Uterus (tissue), 2 donors: Measurements from ENCODE around the gene LCE4A.

Experiments
- CTCF ChIP-seq, 4 experiments: fragments of 200-600 bp in 2 of 4; fragments of 450-650 bp in 2 of 4; sonication (generic) in 2 of 4; IDR thresholded peaks; one replicate each; pipeline ENCODE4 v1.5.1; 2016 to 2019; ENCODE audit warnings: antibody characterized with exemption in 4 of 4, mild to moderate bottlenecking in 2 of 4, moderate library complexity in 1 of 4
- POLR2A ChIP-seq, 2 donors: fragments of 450-650 bp; IDR thresholded peaks; one replicate each; pipeline ENCODE4 v1.6.1; 2016; ENCODE audit warnings: antibody characterized with exemption in 2 of 2, mild to moderate bottlenecking in 1 of 2, moderate library complexity in 1 of 2

GRCh38 chr1:152757747-152758146, 49.8 kb downstream of the LCE4A start, which contains the start of gene KPRP:
- TF ChIP-seq POLR2A (IDR thresholded peaks at IDR 0.05) (no peak), CTCF (IDR thresholded peaks at IDR 0.05) (no peak)
